Measurements from ENCODE around the gene DCLK2. TPM values are rescaled to one million over a fixed set of nuclear protein-coding genes. Genes with fewer than 3 reads are reported as not detected.

DCLK2 gene
- total and polyA plus RNA-seq, 2 of the 13 experiments (the other 11 are each of a cell fraction or from before 2014, with no cell fraction given), result not detected

DNA sequence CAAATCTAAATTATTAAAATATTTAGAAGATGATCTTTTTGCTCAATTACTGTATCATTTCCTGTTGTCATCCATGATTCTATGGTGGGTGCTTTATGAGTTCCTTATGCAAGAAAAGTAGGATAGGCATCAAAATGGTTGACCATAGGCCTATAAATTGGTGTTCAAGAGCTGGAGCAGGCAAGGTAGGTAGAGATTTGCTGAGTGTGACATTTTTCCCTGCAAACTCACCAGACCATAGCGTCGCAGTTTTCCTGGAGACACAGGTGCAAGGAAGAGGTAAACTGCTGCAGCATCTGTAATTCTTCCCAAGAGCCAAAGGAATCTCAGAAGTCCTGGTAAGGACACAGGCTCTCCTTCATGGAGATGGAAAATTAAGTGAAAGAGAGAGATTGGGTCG is 33.7 kb upstream of the DCLK2 start (continued):
- no peak for TF ChIP-seq CBFB (CRISPR knock-in tag; IDR thresholded peaks at IDR 0.05)
- no peak for TF ChIP-seq ZNF3 (CRISPR knock-in tag; IDR thresholded peaks at IDR 0.05)
- TF ChIP-seq ZBTB7A (CRISPR knock-in tag; IDR thresholded peaks at IDR 0.05), result no peak

DNA sequence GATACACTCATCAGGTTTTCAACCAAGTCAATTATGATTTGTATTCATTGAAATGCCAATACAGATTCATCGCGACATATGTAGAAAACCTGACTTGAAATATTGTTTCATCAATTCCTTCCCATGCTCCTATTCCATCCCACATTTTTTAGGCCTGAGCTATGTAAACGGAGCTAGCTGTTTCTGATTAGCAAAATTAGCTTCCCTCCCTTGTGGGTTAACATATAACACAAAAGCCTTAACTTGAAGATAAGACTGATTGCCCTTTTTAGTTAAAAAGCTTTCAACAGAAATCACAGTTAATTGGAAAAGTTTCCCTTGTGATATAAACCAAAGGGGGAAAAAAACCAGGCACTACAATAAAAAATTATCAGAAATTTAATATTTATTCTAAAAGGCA is 32.8 kb upstream of the DCLK2 start:
- BruUV-seq (replicated peaks), result no TSS peak
- Histone ChIP-seq H3K4me1 (ENCODE audit: insufficient read depth, low read length) (no peaks in the 10 kb centered on the region), H3K27ac (ENCODE audit: extremely low read length, insufficient read depth, low read length) (no peak overlapping the region), H3K4me2 (ENCODE audit: low read depth, low read length) (no peak overlapping the region), H3K36me3 (replicated peaks in 1 of 2; ENCODE audit: control insufficient read depth in 1 of 2, insufficient read depth in 2 of 2, low read length in 2 of 2) (no peaks in the 10 kb centered on the region), H3K9me3 (ENCODE audit: low read length) (no peaks in the 10 kb centered on the region), H2AFZ (ENCODE audit: low read length) (no peak overlapping the region), H3K9ac (ENCODE audit: insufficient read depth, low read depth, low read length) (no peak overlapping the region), H3K79me2 (ENCODE audit: insufficient read depth, low read length) (no peaks in the 10 kb centered on the region), H4K20me1 (ENCODE audit: insufficient read depth, low read length) (no peaks in the 10 kb centered on the region), H3K27me3 (ENCODE audit: control insufficient read depth in 1 of 2, insufficient read depth in 2 of 2, low read length in 2 of 2) (no peaks in the 10 kb centered on the region), H3K4me3 (replicated peaks in 1 of 3; ENCODE audit: insufficient read depth in 1 of 3, low read depth in 2 of 3, low read length in 3 of 3) (no peak overlapping the region)
- no peak for DNase-seq (ENCODE audit: low spot score)
- ChIA-PET CTCF (ENCODE audit: low intra/inter-chr PET ratio, low total read pairs) (no interaction called here), POLR2A (no interaction called here)
- FAIRE-seq, result no peak
- in situ Hi-C loops (cut with HindIII; ENCODE audit: extremely low pct_ligation_motif_present, low pct_unique_long_range_greater_than_20kb), result no loop called here
- 65% methylated on average over 3 of the region's 3 CpGs for WGBS (ENCODE audit: low lambda C conversion rate)
- intact Hi-C loops (cut with micrococcal nuclease; ENCODE audit: unreplicated experiment), result no loop called here
- ATAC-seq, result no peak
- TF ChIP-seq CBX2 (IDR thresholded peaks at IDR 0.05; ENCODE audit: low read depth, low read length) (no peak), CBX2 (CRISPR knock-in tag; IDR thresholded peaks at IDR 0.05; ENCODE audit: low read depth) (no peak), SPEN (CRISPR knock-in tag; IDR thresholded peaks at IDR 0.05; ENCODE audit: low read depth) (no peak), EP300 (IDR thresholded peaks at IDR 0.05; ENCODE audit: low read depth in 2 of 2, low read length in 2 of 2) (no peak), EP300 (CRISPR knock-in tag; IDR thresholded peaks at IDR 0.05; ENCODE audit: borderline replicate concordance) (no peak), PCBP2 (optimal IDR thresholded peaks at IDR 0.05; ENCODE audit: low read depth, low read length, poor library complexity, severe bottlenecking) (no peak), ZNF850 (CRISPR knock-in tag; conservative IDR thresholded peaks at IDR 0.05) (no peak), MIER3 (CRISPR knock-in tag; IDR thresholded peaks at IDR 0.05; ENCODE audit: borderline replicate concordance) (no peak), ZNF713 (CRISPR knock-in tag; IDR thresholded peaks at IDR 0.05) (no peak), TAF1 (CRISPR knock-in tag; IDR thresholded peaks at IDR 0.05) (no peak), PAF1 (CRISPR knock-in tag; IDR thresholded peaks at IDR 0.05) (no peak), ZNF644 (CRISPR knock-in tag; IDR thresholded peaks at IDR 0.05; ENCODE audit: low read depth) (no peak)
- TF ChIP-seq, protein P1, sequence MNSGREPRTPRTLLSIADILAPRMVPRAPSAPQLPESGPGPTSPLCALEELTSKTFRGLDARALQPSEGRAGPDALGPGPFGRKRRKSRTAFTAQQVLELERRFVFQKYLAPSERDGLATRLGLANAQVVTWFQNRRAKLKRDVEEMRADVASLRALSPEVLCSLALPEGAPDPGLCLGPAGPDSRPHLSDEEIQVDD (CRISPR knock-in tag; IDR thresholded peaks at IDR 0.05; ENCODE audit: borderline replicate concordance), result no peak
- TF ChIP-seq, protein P2, sequence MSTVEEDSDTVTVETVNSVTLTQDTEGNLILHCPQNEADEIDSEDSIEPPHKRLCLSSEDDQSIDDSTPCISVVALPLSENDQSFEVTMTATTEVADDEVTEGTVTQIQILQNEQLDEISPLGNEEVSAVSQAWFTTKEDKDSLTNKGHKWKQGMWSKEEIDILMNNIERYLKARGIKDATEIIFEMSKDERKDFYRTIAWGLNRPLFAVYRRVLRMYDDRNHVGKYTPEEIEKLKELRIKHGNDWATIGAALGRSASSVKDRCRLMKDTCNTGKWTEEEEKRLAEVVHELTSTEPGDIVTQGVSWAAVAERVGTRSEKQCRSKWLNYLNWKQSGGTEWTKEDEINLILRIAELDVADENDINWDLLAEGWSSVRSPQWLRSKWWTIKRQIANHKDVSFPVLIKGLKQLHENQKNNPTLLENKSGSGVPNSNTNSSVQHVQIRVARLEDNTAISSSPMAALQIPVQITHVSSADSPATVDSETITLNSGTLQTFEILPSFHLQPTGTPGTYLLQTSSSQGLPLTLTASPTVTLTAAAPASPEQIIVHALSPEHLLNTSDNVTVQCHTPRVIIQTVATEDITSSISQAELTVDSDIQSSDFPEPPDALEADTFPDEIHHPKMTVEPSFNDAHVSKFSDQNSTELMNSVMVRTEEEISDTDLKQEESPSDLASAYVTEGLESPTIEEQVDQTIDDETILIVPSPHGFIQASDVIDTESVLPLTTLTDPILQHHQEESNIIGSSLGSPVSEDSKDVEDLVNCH (CRISPR knock-in tag; IDR thresholded peaks at IDR 0.05), result no peak
- TF ChIP-seq, protein P3, sequence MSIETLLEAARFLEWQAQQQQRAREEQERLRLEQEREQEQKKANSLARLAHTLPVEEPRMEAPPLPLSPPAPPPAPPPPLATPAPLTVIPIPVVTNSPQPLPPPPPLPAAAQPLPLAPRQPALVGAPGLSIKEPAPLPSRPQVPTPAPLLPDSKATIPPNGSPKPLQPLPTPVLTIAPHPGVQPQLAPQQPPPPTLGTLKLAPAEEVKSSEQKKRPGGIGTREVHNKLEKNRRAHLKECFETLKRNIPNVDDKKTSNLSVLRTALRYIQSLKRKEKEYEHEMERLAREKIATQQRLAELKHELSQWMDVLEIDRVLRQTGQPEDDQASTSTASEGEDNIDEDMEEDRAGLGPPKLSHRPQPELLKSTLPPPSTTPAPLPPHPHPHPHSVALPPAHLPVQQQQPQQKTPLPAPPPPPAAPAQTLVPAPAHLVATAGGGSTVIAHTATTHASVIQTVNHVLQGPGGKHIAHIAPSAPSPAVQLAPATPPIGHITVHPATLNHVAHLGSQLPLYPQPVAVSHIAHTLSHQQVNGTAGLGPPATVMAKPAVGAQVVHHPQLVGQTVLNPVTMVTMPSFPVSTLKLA (IDR thresholded peaks at IDR 0.05), result no peak
- TF ChIP-seq, protein P4, sequence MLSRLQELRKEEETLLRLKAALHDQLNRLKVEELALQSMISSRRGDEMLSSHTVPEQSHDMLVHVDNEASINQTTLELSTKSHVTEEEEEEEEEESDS (CRISPR knock-in tag; IDR thresholded peaks at IDR 0.05; ENCODE audit: borderline replicate concordance), result no peak
